Activated CD4-positive, alpha-beta T cell treated with anti-CD3 and anti-CD28 coated beads for 4 hours (primary cell): ENCODE data around the gene SCNN1B.

Source experiments
- DNase-seq, 2 donors: peaks; one replicate each; pipeline ENCODE4 v3.0.0-alpha.2; 2020

The SCNN1B gene

DNA sequence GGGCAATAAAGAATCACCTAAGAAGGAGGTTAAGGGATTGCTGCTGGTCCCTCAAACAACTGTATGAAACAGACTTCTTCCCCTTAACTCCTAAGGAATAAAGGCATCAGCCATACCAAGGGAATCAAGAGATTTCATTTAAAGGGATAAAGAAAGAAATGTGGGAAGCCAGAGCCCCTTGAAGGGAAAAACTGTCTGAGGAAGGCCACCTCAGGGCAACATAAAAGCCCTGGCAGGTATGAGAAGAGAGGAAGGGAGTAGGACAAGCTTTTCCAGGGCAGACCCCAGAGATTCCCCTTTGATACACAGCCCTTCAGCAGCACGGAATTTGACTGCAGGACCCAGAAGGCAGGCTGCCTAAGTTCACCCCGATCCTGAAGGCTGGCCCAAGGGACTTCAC lies 107.4 kb downstream of the SCNN1B start:
- DNase-seq, result no peak

DNA sequence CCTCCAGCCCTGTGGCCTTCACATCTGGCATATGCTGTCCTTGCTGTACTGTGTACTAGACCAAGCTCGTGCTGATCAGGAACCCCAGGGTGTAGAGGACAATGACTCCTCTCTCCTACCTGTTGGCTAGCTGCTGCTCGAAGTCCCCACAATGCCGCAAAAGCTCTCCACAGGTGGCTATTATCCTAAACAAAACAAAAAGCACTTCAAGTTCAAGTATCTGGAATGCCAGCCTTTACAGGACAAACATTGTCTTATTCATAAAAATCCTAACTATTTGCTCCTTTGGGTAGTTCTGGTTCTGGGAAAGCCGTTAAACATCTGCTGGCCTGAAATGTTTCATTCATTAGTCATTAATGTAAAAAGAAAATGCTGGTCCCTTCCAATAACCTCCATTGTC lies 108.1 kb downstream of the SCNN1B start:
- no peak for DNase-seq

DNA sequence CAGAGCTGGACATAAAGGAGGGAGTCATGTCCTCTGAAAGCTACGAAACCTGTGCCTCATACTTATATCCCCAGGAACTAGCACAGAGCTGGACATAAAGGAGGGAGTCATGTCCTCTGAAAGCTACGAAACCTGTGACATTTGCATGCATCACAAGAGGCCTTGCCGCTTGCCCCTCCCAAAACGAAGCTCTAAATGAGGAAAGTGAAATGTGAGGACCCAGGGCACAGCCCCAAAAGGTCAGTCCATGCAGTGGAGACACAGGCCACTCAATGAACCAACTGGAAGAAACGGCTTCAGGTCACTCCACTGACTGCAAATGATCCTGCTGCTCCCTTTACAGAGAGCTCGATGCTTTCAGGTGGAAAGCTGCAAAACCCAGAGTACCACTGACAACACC lies 112.6 kb downstream of the SCNN1B start:
- no peak for DNase-seq

DNA sequence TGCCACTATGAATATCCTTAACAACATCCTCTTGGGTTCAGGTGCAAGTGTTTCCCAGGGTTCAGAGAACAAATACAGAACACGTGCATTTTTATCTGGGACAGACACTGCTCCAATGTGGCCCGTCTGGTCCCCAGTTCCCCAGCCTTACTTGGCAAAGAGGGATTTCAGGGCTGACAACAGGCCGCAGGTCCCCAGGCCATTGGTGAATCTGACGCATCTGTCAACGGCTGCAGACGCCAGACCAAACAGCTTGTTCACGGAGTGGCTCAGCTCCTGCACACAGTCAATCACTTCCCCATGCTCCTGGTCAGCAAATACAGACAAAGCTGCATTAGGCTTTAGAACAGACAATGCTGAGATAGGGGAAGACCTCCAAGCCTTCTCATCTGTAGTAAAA lies 114.7 kb downstream of the SCNN1B start:
- DNase-seq, result no peak

DNA sequence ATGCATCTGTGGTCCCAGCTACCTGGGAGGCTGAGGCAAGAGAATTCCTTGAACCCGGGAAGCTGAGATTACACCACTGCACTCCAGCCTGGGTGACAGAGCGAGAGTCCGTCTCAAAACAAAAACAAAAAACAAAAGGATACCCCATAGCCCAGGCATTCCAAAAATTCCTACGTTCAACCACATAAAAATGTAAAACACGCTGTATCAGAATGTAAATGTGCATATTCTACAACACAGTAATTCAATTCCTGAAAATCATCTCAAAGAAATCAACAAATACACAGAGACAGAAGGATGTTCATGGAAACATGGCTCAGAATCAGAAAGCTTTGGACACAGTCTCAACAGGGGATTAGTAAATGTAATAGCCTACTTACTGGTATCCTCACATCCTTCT lies 117.9 kb downstream of the SCNN1B start:
- DNase-seq, result no peak

DNA sequence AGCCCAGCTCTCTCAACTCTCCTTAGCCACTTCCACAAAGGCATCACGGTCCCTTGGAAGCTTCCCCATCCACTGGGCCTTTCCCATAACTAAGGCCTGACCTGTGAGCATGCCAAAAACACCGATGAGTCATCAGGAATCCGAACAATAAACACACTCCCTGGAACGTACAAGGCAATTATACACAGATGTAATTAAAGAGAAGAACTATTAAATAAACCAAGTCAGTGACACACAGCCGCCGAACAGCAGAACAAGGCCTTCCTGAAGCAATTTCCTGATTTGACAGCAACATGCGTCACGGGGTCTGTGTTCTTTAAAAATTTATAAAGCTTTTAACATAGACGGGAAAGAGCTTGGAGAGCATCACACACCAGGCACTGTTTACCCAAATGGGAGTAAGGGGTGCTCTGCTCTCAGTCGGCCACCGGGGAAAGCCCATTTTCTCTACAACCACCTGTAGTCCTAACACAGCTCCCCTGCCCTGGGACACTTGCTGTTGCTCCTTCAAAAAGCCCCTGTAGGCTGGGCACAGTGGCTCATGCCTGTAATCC lies 121.5 kb downstream of the SCNN1B start:
- no peak for DNase-seq

DNA sequence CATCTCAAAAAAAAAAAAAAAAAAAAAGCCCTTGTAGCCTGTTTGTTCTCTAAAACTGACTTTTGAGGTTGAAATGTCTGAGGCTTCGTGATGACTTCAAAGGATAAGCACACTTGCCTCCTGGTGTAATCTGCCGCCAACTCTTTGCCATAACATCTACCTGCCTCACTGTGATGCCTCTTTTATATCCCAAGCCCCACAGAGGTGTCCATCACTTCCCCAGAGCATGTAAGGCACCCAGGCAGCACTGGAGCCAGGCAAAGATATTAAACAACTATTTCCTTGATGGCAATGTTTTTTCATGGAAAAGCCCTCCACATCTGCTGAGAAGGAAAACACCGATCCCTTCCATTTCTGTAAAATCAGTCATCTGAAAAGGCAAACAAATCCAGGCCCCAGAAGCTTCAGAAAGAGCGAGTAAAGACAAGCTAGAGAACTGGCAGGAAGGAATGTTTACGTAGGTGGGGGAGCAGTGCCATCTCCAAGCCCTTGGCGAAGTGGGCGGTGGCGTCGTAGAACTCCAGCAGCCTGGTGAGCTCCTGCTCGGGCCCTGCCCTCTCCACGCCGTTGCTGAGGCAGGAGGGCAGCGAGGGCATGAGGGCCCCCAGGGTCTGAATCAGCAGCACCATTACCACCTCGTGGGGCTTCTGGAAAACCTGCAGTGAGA lies 122.3 kb downstream of the SCNN1B start:
- DNase-seq, result no peak

DNA sequence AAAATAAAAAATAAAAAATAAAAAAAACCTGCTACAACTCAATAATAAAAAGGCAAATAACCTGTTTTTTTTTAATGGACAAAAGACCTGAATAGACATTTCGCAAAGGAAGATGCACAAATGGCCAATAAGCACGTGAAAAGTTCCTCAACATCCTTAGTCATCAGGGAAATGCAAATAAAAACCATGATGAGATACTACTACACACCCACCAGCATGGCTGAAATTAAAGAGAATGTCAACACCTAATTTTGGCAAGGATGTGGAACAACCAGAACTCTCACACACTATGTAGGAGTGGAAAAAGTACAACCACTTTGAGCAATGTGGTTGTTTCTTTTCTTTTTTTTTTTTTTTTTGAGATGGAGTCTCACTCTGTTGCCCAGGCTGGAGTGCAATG lies 126.2 kb downstream of the SCNN1B start:
- DNase-seq, result no peak
